Activated T-helper 1 cell treated with anti-CD3 and anti-CD28 coated beads, Interleukin-12 subunit alpha, Interleukin-12 subunit beta, Interleukin-2, Interleukin-4 antibody, amounts not matched to agents 30 ng/mL and 10 ng/mL and 1 ng/mL, durations not matched to agents 14 hours and 24 hours and 36 hours (primary cell): ENCODE measurements around the gene ADCY5. TPM values are rescaled to one million over a fixed set of nuclear protein-coding genes. Genes with fewer than 3 reads are reported as not detected.

ENCODE experiments used
- DNase-seq: peaks from one replicate; pipeline ENCODE4 v3.0.0; 2021; ENCODE audit warnings: low spot score
- H3K27ac Mint-ChIP-seq: one replicate; pipeline ENCODE4 v1.8.0; 2021; ENCODE audit warnings: mild to moderate bottlenecking, mixed read lengths
- H3K27me3 Mint-ChIP-seq: one replicate; pipeline ENCODE4 v1.8.0; 2022; ENCODE audit warnings: mild to moderate bottlenecking, moderate library complexity, mixed read lengths; ENCODE audit not compliant: insufficient read depth
- H3K36me3 Mint-ChIP-seq: one replicate; pipeline ENCODE4 v1.8.0; 2021; ENCODE audit warnings: low read depth, mixed read lengths
- H3K4me1 Mint-ChIP-seq: one replicate; pipeline ENCODE4 v1.8.0; 2021; ENCODE audit warnings: low read depth, mixed read lengths
- H3K4me3 Mint-ChIP-seq: one replicate; pipeline ENCODE4 v1.8.0; 2021; ENCODE audit warnings: mild to moderate bottlenecking, moderate library complexity, mixed read lengths
- H3K9me3 Mint-ChIP-seq: one replicate; pipeline ENCODE4 v1.8.0; 2021; ENCODE audit warnings: mixed read lengths
- intact Hi-C: fragments of 100-400 bp; cut with micrococcal nuclease; formaldehyde crosslinking; loops from one replicate; pipeline ENCODE4 v1.15.1; 2024
- total RNA-seq: library from RNA; stranded (reverse); gene quantifications from 2 replicates; pipeline ENCODE4 v1.2.3, GENCODE V29; 2022

Gene ADCY5
- total RNA-seq, 1 donor from 2014 or later: not detected

DNA sequence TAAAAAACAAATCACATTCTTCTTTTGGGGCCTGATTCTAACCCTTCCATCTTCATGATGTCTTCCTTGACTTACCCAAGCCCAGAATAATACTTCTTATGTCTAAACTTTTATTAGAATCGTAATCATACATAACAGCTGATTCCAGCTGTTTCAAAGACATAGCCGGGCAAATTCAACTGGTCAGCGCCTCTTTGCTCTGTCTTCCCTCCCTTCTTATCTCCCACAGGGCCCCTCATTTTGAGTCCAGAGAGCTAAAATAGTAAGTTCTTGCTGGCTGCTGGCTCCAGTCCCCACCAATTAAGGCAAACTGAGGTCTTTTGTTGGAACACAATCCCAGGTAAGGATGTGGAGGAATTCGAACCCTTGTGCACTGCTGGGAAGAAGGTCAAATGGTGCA lies 108.6 kb downstream of the ADCY5 start:
- Mint-ChIP-seq H3K36me3 (no peaks in the 10 kb centered on the region), H3K4me1 (peaks cover 10% of the 10 kb centered on the region), H3K27ac (no peak overlapping the region), H3K27me3 (peaks cover 1% of the 10 kb centered on the region), H3K9me3 (no peaks in the 10 kb centered on the region), H3K4me3 (no peak overlapping the region)
- DNase-seq: no peak
- intact Hi-C loops: no loop called here

- H3K36me3 Mint-ChIP-seq: no peaks in the 10 kb centered on the region
- DNase-seq: no peak
Observed at GRCh38 chr3:123339302-123339701, 109.6 kb downstream of the ADCY5 start.

GRCh38 chr3:123338620-123339061 lies 110.2 kb downstream of the ADCY5 start:
- Mint-ChIP-seq H3K4me1 (no peaks in the 10 kb centered on the region), H3K9me3 (no peaks in the 10 kb centered on the region), H3K36me3 (no peaks in the 10 kb centered on the region), H3K27me3 (peaks cover 2% of the 10 kb centered on the region), H3K4me3 (no peak overlapping the region), H3K27ac (no peak overlapping the region)
- intact Hi-C loops: no loop called here
- DNase-seq: no peak

More at GRCh38 chr3:123339302-123339701, 109.6 kb downstream of the ADCY5 start:
- no peak overlapping the region for H3K27ac Mint-ChIP-seq
- H3K27me3 Mint-ChIP-seq: peaks cover 2% of the 10 kb centered on the region
- H3K4me3 Mint-ChIP-seq: no peak overlapping the region
- H3K9me3 Mint-ChIP-seq: no peaks in the 10 kb centered on the region
- H3K4me1 Mint-ChIP-seq: peaks cover 3% of the 10 kb centered on the region
- intact Hi-C loops: no loop called here

DNA sequence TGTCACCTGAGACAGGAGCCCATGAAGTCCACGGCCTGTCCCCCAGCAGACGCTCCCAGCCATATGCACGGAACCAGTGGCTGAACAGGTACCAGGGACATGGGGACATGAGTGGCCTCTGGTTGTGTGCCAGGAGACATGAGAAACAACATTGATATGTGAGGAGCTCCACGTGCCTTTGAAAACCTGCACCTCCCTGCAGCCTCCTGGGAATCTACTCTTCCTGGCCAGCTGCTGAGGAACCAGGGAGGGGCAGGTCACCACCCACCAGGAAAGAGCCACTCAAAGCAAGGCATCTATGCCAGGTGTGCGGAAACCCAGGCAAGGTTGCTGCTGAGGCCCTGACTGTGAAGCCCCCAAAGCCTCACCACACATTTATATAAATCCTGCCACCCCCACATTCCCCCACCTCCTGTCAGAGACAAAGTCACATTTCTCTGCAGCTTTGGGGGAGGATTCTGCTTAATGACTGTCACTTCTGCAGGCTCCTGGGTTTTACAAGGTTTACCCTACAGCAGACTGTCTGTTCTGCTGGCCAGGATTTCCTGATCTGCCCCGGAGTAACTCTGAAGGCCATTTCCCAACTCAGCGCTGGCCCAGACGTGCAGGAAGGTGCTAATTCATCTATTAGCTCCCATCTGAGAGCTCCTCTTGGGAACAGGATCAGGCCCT lies 110.8 kb downstream of the ADCY5 start:
- H3K27me3 Mint-ChIP-seq: peaks cover 2% of the 10 kb centered on the region
- intact Hi-C loops: no loop called here
- no peaks in the 10 kb centered on the region for H3K36me3 Mint-ChIP-seq
- no peaks in the 10 kb centered on the region for H3K4me1 Mint-ChIP-seq
- no peak overlapping the region for H3K27ac Mint-ChIP-seq
- H3K9me3 Mint-ChIP-seq: no peaks in the 10 kb centered on the region
- H3K4me3 Mint-ChIP-seq: no peak overlapping the region
- DNase-seq: no peak

- peaks cover 2% of the 10 kb centered on the region for H3K27me3 Mint-ChIP-seq
- no peaks in the 10 kb centered on the region for H3K4me1 Mint-ChIP-seq
- intact Hi-C loops: no loop called here
- H3K36me3 Mint-ChIP-seq: no peaks in the 10 kb centered on the region
- no peak overlapping the region for H3K27ac Mint-ChIP-seq
- no peak for DNase-seq
- no peak overlapping the region for H3K4me3 Mint-ChIP-seq
- no peaks in the 10 kb centered on the region for H3K9me3 Mint-ChIP-seq
Observed at GRCh38 chr3:123337226-123337625, 111.7 kb downstream of the ADCY5 start.

- no peak overlapping the region for H3K27ac Mint-ChIP-seq
- no peaks in the 10 kb centered on the region for H3K4me1 Mint-ChIP-seq
Observed at GRCh38 chr3:123336441-123336851, 112.4 kb downstream of the ADCY5 start.

GRCh38 chr3:123336001-123336400 lies 112.9 kb downstream of the ADCY5 start:
- H3K27me3 Mint-ChIP-seq: peaks cover 2% of the 10 kb centered on the region
- DNase-seq: no peak
- intact Hi-C loops: no loop called here
- H3K4me3 Mint-ChIP-seq: no peak overlapping the region
- no peak overlapping the region for H3K27ac Mint-ChIP-seq
- H3K4me1 Mint-ChIP-seq: no peaks in the 10 kb centered on the region
- H3K36me3 Mint-ChIP-seq: no peaks in the 10 kb centered on the region
- no peaks in the 10 kb centered on the region for H3K9me3 Mint-ChIP-seq

More at GRCh38 chr3:123336441-123336851, 112.4 kb downstream of the ADCY5 start:
- H3K4me3 Mint-ChIP-seq: no peak overlapping the region
- DNase-seq: no peak
- H3K9me3 Mint-ChIP-seq: no peaks in the 10 kb centered on the region
- H3K27me3 Mint-ChIP-seq: peaks cover 2% of the 10 kb centered on the region
- no peaks in the 10 kb centered on the region for H3K36me3 Mint-ChIP-seq
- intact Hi-C loops: no loop called here

DNA sequence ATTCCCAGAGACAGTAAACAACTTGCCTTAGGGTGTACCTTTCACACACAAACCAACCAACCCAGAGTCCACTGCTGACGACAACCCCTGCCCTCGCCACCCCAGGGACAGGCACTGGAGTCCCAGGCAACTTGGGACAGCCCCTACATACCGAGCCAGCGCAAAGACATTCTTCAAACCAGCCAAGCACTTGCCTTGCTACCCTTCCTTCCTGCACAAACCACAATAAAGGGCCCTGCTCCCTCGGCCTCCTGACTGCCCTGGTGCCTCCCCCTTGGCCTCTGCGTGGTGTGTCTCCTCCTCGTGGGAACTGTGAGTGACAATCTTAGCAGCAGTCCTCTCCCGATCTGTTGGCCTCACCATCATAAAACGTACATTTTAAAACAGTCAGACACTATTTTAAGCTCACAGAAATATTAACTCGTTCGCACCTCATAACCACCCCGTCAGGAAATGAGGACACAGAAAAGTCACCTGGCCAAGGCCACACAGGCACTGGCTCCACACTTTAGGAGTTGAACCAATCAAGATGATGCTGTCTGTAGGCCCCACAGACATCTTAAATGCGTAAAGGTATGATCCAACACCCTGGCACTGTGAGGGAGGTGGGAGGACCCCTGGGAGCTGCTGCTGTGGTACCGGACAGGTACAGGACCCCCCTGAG lies 113.8 kb downstream of the ADCY5 start:
- Mint-ChIP-seq H3K27ac (no peak overlapping the region), H3K4me1 (no peaks in the 10 kb centered on the region), H3K36me3 (no peaks in the 10 kb centered on the region), H3K27me3 (peaks cover 2% of the 10 kb centered on the region), H3K9me3 (no peaks in the 10 kb centered on the region), H3K4me3 (no peak overlapping the region)
- DNase-seq: no peak
- intact Hi-C loops: no loop called here

- Mint-ChIP-seq H3K27me3 (peaks cover 2% of the 10 kb centered on the region), H3K4me1 (no peaks in the 10 kb centered on the region), H3K36me3 (no peaks in the 10 kb centered on the region), H3K4me3 (no peak overlapping the region), H3K27ac (no peak overlapping the region), H3K9me3 (no peaks in the 10 kb centered on the region)
- intact Hi-C loops: no loop called here
- DNase-seq: no peak
Observed at GRCh38 chr3:123334056-123334455, 114.8 kb downstream of the ADCY5 start.

GRCh38 chr3:123333401-123333800 lies 115.5 kb downstream of the ADCY5 start:
- intact Hi-C loops: no loop called here
- no peak for DNase-seq
- no peaks in the 10 kb centered on the region for H3K9me3 Mint-ChIP-seq
- no peaks in the 10 kb centered on the region for H3K36me3 Mint-ChIP-seq
- peaks cover 2% of the 10 kb centered on the region for H3K27me3 Mint-ChIP-seq
- no peak overlapping the region for H3K27ac Mint-ChIP-seq
- H3K4me3 Mint-ChIP-seq: no peak overlapping the region
- H3K4me1 Mint-ChIP-seq: no peaks in the 10 kb centered on the region

DNA sequence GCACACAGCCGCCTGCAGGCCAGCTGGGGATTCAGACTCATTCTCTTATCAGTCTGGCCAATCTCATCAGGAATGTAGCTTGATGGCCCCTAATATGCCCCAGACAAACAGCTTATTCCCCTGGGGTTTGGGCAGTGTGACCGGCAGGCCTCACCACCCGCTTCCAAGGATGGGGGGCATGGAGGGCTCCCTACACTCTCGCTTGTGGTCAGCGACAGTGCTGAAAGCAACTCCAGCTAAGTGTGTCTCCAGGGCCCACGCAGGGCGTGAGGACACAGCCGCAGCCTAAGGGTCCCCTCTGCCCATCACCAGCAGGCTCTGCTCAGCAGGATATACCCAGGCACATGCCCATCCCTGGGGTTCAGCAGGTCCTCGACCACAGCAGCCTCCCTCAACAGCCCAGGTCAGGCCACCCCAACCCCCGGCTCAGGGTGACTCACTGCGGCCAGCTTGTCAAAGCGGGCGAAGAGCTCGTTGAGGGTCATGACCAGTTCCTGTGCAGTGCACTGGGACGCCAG lies 116.7 kb downstream of the ADCY5 start:
- intact Hi-C loops: no loop called here
- H3K36me3 Mint-ChIP-seq: no peaks in the 10 kb centered on the region
- H3K27ac Mint-ChIP-seq: no peak overlapping the region
- peaks cover 4% of the 10 kb centered on the region for H3K27me3 Mint-ChIP-seq
- DNase-seq: no peak
- no peaks in the 10 kb centered on the region for H3K9me3 Mint-ChIP-seq
- H3K4me3 Mint-ChIP-seq: no peak overlapping the region
- H3K4me1 Mint-ChIP-seq: no peaks in the 10 kb centered on the region

DNA sequence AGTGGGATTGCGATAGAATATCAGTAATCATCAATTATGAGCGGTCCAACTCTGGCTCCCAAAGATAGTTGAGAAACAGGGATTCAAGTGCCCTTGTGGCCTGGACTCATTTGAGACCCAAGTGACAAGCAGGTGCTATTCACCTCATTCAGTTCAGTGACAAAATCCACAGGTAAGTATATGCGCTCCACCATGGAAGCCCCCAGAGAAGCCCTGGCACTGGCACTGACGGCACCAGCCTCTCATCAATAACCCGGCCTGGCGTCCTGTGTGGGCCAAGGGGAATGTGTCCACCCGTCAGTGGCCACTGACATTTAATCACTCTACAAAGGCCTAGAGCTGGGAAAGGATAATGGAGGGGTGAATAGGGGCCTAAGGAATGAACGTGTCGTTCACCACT lies 117.2 kb downstream of the ADCY5 start:
- intact Hi-C loops: no loop called here
- no peak overlapping the region for H3K27ac Mint-ChIP-seq
- peaks cover 4% of the 10 kb centered on the region for H3K27me3 Mint-ChIP-seq
- H3K9me3 Mint-ChIP-seq: no peaks in the 10 kb centered on the region
- no peaks in the 10 kb centered on the region for H3K36me3 Mint-ChIP-seq
- no peak overlapping the region for H3K4me3 Mint-ChIP-seq
- no peaks in the 10 kb centered on the region for H3K4me1 Mint-ChIP-seq
- DNase-seq: no peak

GRCh38 chr3:123331006-123331405 lies 117.9 kb downstream of the ADCY5 start:
- DNase-seq: no peak
- Mint-ChIP-seq H3K9me3 (no peaks in the 10 kb centered on the region), H3K36me3 (no peaks in the 10 kb centered on the region), H3K27ac (no peak overlapping the region), H3K4me1 (no peaks in the 10 kb centered on the region), H3K27me3 (peaks cover 4% of the 10 kb centered on the region), H3K4me3 (no peak overlapping the region)
- intact Hi-C loops: no loop called here
